Effector CD4-positive, alpha-beta T cell (primary cell): ENCODE data around the gene CALHM1.

Experiments
- DNase-seq: peaks from one replicate; pipeline ENCODE4 v3.0.0-alpha.2; 2020

Gene CALHM1

GRCh38 chr10:103452506-103453230 is 6.0 kb downstream of the CALHM1 start:
- DNase-seq, result no peak

GRCh38 chr10:103451831-103452505 is 6.7 kb downstream of the CALHM1 start, which contains the start of gene CALHM2:
CALHM2 (minus strand) TSS chr10:103452370; CDS start chr10:103449941, 2,429 bp downstream.
- peak; percentile 31 for DNase-seq

- peak; percentile 36 for DNase-seq
Observed at GRCh38 chr10:103451091-103451813, 7.4 kb downstream of the CALHM1 start.

GRCh38 chr10:103450201-103450695 is 8.5 kb downstream of the CALHM1 start:
- DNase-seq, result no peak

- no peak for DNase-seq
Observed at GRCh38 chr10:103449208-103450144, 9.2 kb downstream of the CALHM1 start.

GRCh38 chr10:103448746-103449145 is 10.0 kb downstream of the CALHM1 start:
- DNase-seq, result no peak

- no peak for DNase-seq
Observed at GRCh38 chr10:103447187-103447586, 11.5 kb downstream of the CALHM1 start.

- no peak for DNase-seq
Observed at GRCh38 chr10:103445767-103446567, 12.7 kb downstream of the CALHM1 start.

- no peak for DNase-seq
Observed at GRCh38 chr10:103445366-103445765, 13.3 kb downstream of the CALHM1 start.

GRCh38 chr10:103444478-103444877 is 14.2 kb downstream of the CALHM1 start:
- no peak for DNase-seq

- no peak for DNase-seq
Observed at GRCh38 chr10:103443475-103444185, 15.1 kb downstream of the CALHM1 start.

GRCh38 chr10:103442031-103442461 is 16.7 kb downstream of the CALHM1 start:
- DNase-seq, result no peak

GRCh38 chr10:103441611-103442010 is 17.1 kb downstream of the CALHM1 start:
- DNase-seq, result no peak

GRCh38 chr10:103441206-103441605 is 17.5 kb downstream of the CALHM1 start:
- DNase-seq, result no peak

GRCh38 chr10:103440416-103440815 is 18.3 kb downstream of the CALHM1 start:
- no peak for DNase-seq

GRCh38 chr10:103439776-103440175 is 18.9 kb downstream of the CALHM1 start:
- no peak for DNase-seq

GRCh38 chr10:103433858-103434257 is 24.8 kb downstream of the CALHM1 start:
- no peak for DNase-seq

- no peak for DNase-seq
Observed at GRCh38 chr10:103431902-103432301, 26.8 kb downstream of the CALHM1 start.

- DNase-seq, result no peak
Observed at GRCh38 chr10:103429647-103430046, 29.1 kb downstream of the CALHM1 start.

GRCh38 chr10:103428989-103429643 is 29.6 kb downstream of the CALHM1 start:
- no peak for DNase-seq
